ENCODE measurements around the gene GKAP1. TPM values are rescaled to one million over a fixed set of nuclear protein-coding genes. Genes with fewer than 3 reads are reported as not detected.

Gene GKAP1
- total RNA-seq, 1 experiment from 2014 or later, result 6.1 TPM

GRCh38 chr9:83715221-83715620 is 102.3 kb downstream of the GKAP1 start (continued):
- TF ChIP-seq ARID4B (CRISPR knock-in tag; IDR thresholded peaks at IDR 0.05; ENCODE audit: borderline replicate concordance), result no peak

- Mint-ChIP-seq H3K9me3 (peaks cover 24% of the 10 kb centered on the region), H3K27me3 (ENCODE audit: low read depth) (peaks cover 5% of the 10 kb centered on the region), H3K4me3 (no peak overlapping the region), H3K4me1 (no peaks in the 10 kb centered on the region), H3K27ac (no peak overlapping the region), H3K36me3 (peaks cover 4% of the 10 kb centered on the region; the same call in 1 of the 2 replicates)
- TF ChIP-seq ZNF396 (CRISPR knock-in tag; IDR thresholded peaks at IDR 0.05; ENCODE audit: borderline replicate concordance), result no peak
- TF ChIP-seq SMAD3 (CRISPR knock-in tag; IDR thresholded peaks at IDR 0.05; ENCODE audit: borderline replicate concordance), result no peak
- TF ChIP-seq JAZF1 (CRISPR knock-in tag; IDR thresholded peaks at IDR 0.05), result no peak
- TF ChIP-seq EMX1 (CRISPR knock-in tag; IDR thresholded peaks at IDR 0.05), result no peak
- TF ChIP-seq ZMAT4 (CRISPR knock-in tag; IDR thresholded peaks at IDR 0.05), result no peak
- TF ChIP-seq ETV6 (CRISPR knock-in tag; IDR thresholded peaks at IDR 0.05), result no peak
- no peak for TF ChIP-seq ATF2 (CRISPR knock-in tag; IDR thresholded peaks at IDR 0.05; ENCODE audit: borderline replicate concordance, low read depth)
- TF ChIP-seq PRRX2 (CRISPR knock-in tag; IDR thresholded peaks at IDR 0.05), result no peak
- no peak for TF ChIP-seq TEAD4 (CRISPR knock-in tag; IDR thresholded peaks at IDR 0.05)
- no peak for TF ChIP-seq ARID4B (CRISPR knock-in tag; IDR thresholded peaks at IDR 0.05; ENCODE audit: borderline replicate concordance)
- TF ChIP-seq GTF2I (CRISPR knock-in tag; conservative IDR thresholded peaks at IDR 0.05), result no peak
- no peak for TF ChIP-seq PREB (CRISPR knock-in tag; IDR thresholded peaks at IDR 0.05; ENCODE audit: borderline replicate concordance)
- no peak for TF ChIP-seq SMAD4 (CRISPR knock-in tag; IDR thresholded peaks at IDR 0.05)
- TF ChIP-seq FOXK1 (CRISPR knock-in tag; IDR thresholded peaks at IDR 0.05), result no peak
- TF ChIP-seq TEAD1 (CRISPR knock-in tag; IDR thresholded peaks at IDR 0.05), result no peak
- CTCF ChIA-PET, result no interaction called here
- no peak for DNase-seq (ENCODE audit: low spot score)
- ATAC-seq, result no peak
- POLR2A ChIA-PET, result no interaction called here
These were observed 103.2 kb downstream of the GKAP1 start for GRCh38 chr9:83714329-83714728.

Data from WTC11 (cell line).